Measurements from ENCODE around the gene ZNF451. TPM values are rescaled to one million over a fixed set of nuclear protein-coding genes. Genes with fewer than 3 reads are reported as not detected.

Gene ZNF451
- total RNA-seq, 1 experiment from 2014 or later, result 62.3 TPM

DNA sequence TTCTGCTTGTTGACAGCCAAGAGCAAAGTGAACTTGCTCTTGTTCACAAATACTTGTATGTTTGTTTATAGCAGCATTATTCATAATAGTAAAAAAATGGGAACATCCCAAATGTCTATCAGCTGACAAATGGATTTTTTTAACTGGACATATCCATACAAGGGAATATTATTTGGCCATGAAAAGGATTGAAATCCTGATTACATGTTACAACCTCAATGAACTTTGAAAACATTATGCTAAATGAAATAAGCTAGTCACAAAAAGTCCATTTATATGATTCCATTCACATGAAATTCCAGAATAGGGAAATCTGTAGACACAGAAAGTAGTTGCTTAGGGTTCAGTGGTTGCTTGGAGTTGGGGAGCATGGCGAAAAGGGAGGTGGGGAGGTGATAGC, 53.7 kb downstream of the ZNF451 start:
- CTCF ChIA-PET, result no interaction called here

DNA sequence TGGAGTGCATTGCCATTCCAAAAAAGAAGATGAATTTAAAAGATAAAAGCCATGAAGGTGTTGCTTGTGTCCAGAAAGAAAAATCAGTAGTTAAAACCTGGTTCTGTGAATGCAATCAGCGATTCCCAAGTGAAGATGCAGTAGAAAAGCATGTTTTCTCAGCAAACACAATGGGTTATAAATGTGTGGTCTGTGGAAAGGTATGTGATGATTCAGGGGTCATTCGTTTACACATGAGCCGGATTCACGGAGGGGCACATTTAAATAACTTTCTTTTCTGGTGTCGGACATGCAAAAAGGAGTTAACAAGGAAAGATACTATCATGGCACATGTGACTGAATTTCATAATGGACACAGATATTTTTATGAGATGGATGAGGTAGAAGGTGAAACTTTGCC, 57.4 kb downstream of the ZNF451 start:
- no peaks in the 10 kb centered on the region; the same call in 1 of the 2 replicates for H3K36me3 ChIP-seq (ENCODE audit: control insufficient read depth, insufficient read depth, low read length)
- H3K27me3 ChIP-seq (replicated peaks; ENCODE audit: control insufficient read depth, insufficient read depth, low read length), result no peaks in the 10 kb centered on the region
- POLR2A ChIA-PET, result no interaction called here
- no TSS peak for BruUV-seq (replicated peaks)
- no peak overlapping the region for H3K4me3 ChIP-seq (ENCODE audit: low read depth, low read length)
- intact Hi-C loops (cut with micrococcal nuclease; ENCODE audit: unreplicated experiment), result no loop called here
- no peaks in the 10 kb centered on the region for H3K4me1 ChIP-seq
- CTCF ChIA-PET, result no interaction called here
- Mint-ChIP-seq H3K36me3 (ENCODE audit: insufficient read depth, unreplicated experiment) (peaks cover 28% of the 10 kb centered on the region), H3K27ac (ENCODE audit: unreplicated experiment) (no peak overlapping the region), H3K27me3 (ENCODE audit: insufficient read depth, unreplicated experiment) (no peaks in the 10 kb centered on the region), H3K9me3 (ENCODE audit: unreplicated experiment) (no peaks in the 10 kb centered on the region), H3K4me3 (ENCODE audit: unreplicated experiment) (peak overlapping the region; percentile 19), H3K4me1 (ENCODE audit: low read depth, unreplicated experiment) (peaks cover 6% of the 10 kb centered on the region)
- no peak for DNase-seq
- TF ChIP-seq, protein P1, sequence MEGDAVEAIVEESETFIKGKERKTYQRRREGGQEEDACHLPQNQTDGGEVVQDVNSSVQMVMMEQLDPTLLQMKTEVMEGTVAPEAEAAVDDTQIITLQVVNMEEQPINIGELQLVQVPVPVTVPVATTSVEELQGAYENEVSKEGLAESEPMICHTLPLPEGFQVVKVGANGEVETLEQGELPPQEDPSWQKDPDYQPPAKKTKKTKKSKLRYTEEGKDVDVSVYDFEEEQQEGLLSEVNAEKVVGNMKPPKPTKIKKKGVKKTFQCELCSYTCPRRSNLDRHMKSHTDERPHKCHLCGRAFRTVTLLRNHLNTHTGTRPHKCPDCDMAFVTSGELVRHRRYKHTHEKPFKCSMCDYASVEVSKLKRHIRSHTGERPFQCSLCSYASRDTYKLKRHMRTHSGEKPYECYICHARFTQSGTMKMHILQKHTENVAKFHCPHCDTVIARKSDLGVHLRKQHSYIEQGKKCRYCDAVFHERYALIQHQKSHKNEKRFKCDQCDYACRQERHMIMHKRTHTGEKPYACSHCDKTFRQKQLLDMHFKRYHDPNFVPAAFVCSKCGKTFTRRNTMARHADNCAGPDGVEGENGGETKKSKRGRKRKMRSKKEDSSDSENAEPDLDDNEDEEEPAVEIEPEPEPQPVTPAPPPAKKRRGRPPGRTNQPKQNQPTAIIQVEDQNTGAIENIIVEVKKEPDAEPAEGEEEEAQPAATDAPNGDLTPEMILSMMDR (IDR thresholded peaks at IDR 0.05; ENCODE audit: insufficient read depth in 1 of 2, low read depth in 1 of 2, low read length in 1 of 2, severe bottlenecking in 1 of 2, unreplicated experiment in 1 of 2), result no peak
- no peaks in the 10 kb centered on the region for H3K9me3 ChIP-seq

More for the DNA sequence above, 53.7 kb downstream of the ZNF451 start:
- TF ChIP-seq, protein P1 (IDR thresholded peaks at IDR 0.05; ENCODE audit: insufficient read depth in 1 of 2, low read depth in 1 of 2, low read length in 1 of 2, severe bottlenecking in 1 of 2, unreplicated experiment in 1 of 2), result no peak
- Histone ChIP-seq H3K36me3 (ENCODE audit: control insufficient read depth, insufficient read depth, low read length) (no peaks in the 10 kb centered on the region; the same call in 1 of the 2 replicates), H3K9me3 (0 out of 2 replicates have a peak, but pooled peaks cover 4% of the 10 kb centered on the region), H3K4me3 (ENCODE audit: low read depth, low read length) (no peak overlapping the region), H3K27me3 (replicated peaks; ENCODE audit: control insufficient read depth, insufficient read depth, low read length) (no peaks in the 10 kb centered on the region), H3K4me1 (no peaks in the 10 kb centered on the region)
- intact Hi-C loops (cut with micrococcal nuclease; ENCODE audit: unreplicated experiment), result no loop called here
- H3K9me3 Mint-ChIP-seq (ENCODE audit: unreplicated experiment), result no peaks in the 10 kb centered on the region
- peaks cover 22% of the 10 kb centered on the region for H3K36me3 Mint-ChIP-seq (ENCODE audit: insufficient read depth, unreplicated experiment)
- H3K27ac Mint-ChIP-seq (ENCODE audit: unreplicated experiment), result no peak overlapping the region
- peaks cover 6% of the 10 kb centered on the region for H3K4me1 Mint-ChIP-seq (ENCODE audit: low read depth, unreplicated experiment)
- POLR2A ChIA-PET, result no interaction called here
- H3K4me3 Mint-ChIP-seq (ENCODE audit: unreplicated experiment), result no peak overlapping the region
- no TSS peak for BruUV-seq (replicated peaks)
- H3K27me3 Mint-ChIP-seq (ENCODE audit: insufficient read depth, unreplicated experiment), result no peaks in the 10 kb centered on the region
- DNase-seq, result no peak

DNA sequence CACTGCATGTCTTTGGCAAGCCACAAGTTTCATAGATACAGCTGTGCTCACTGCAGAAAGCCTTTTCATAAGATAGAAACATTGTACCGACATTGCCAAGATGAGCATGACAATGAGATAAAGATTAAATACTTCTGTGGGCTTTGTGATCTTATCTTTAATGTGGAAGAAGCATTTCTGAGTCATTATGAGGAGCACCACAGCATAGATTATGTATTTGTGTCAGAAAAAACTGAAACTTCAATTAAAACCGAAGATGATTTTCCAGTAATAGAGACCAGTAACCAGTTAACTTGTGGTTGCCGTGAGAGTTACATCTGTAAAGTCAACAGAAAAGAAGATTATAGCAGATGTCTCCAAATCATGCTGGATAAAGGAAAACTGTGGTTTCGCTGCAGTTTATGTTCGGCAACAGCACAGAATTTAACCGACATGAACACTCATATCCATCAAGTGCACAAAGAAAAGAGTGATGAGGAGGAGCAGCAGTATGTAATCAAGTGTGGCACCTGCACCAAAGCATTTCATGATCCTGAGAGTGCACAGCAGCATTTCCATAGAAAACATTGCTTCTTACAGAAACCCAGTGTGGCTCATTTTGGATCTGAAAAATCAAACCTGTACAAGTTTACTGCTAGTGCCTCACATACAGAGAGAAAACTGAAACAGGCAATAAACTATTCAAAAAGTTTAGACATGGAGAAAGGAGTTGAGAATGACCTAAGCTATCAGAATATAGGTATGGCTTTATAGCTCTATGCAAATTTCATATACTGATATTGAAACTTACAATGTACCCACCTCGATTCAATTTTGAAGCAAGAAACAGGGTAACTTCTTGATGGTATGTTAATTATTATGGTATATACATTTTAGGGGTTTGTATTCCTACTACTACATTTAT, 58.2 kb downstream of the ZNF451 start:
- Histone ChIP-seq H3K4me3 (ENCODE audit: low read depth, low read length) (no peak overlapping the region), H3K36me3 (ENCODE audit: control insufficient read depth, insufficient read depth, low read length) (no peaks in the 10 kb centered on the region; the same call in 1 of the 2 replicates), H3K4me1 (no peaks in the 10 kb centered on the region), H3K9me3 (no peaks in the 10 kb centered on the region), H3K27me3 (replicated peaks; ENCODE audit: control insufficient read depth, insufficient read depth, low read length) (no peaks in the 10 kb centered on the region)
- Mint-ChIP-seq H3K9me3 (ENCODE audit: unreplicated experiment) (no peaks in the 10 kb centered on the region), H3K4me1 (ENCODE audit: low read depth, unreplicated experiment) (peaks cover 6% of the 10 kb centered on the region), H3K36me3 (ENCODE audit: insufficient read depth, unreplicated experiment) (peaks cover 32% of the 10 kb centered on the region), H3K4me3 (ENCODE audit: unreplicated experiment) (no peak overlapping the region), H3K27me3 (ENCODE audit: insufficient read depth, unreplicated experiment) (no peaks in the 10 kb centered on the region), H3K27ac (ENCODE audit: unreplicated experiment) (no peak overlapping the region)
- DNase-seq, result no peak
- TF ChIP-seq, protein P1 (IDR thresholded peaks at IDR 0.05; ENCODE audit: insufficient read depth in 1 of 2, low read depth in 1 of 2, low read length in 1 of 2, severe bottlenecking in 1 of 2, unreplicated experiment in 1 of 2), result no peak
- ChIA-PET CTCF (no interaction called here), POLR2A (no interaction called here)
- intact Hi-C loops (cut with micrococcal nuclease; ENCODE audit: unreplicated experiment), result no loop called here
- TSS peak; percentile 44 for BruUV-seq (replicated peaks)

Measured in Caco-2 (cell line).